GM04504 (cell line): ENCODE data around the gene OR6C75.
"Not testable (repeated sequence)": the region's sequence is repeated elsewhere in the genome, so short reads cannot be mapped to it uniquely, and the experiment has no call there.

Source experiments
- DNase-seq: peaks from one replicate; pipeline ENCODE4 v3.0.0-alpha.2; 2012; ENCODE audit warnings: low read depth

OR6C75 gene

GRCh38 chr12:55362675-55363074 is at the start of gene OR6C75:
Gene OR6C75, plus strand, starts transcription at chr12:55362975. Its CDS starts 2,136 bp downstream, at chr12:55365111.
- no peak for DNase-seq

GRCh38 chr12:55314043-55314442 is 48.7 kb upstream of the OR6C75 start, which contains the start of gene OR6C1:
Gene OR6C1, plus strand, starts transcription at chr12:55314343. Its CDS starts 6,257 bp downstream, at chr12:55320600.
- no peak for DNase-seq

- no peak for DNase-seq
Measured at GRCh38 chr12:55320201-55320600, 42.6 kb upstream of the OR6C75 start.

GRCh38 chr12:55325801-55326200 is 37.0 kb upstream of the OR6C75 start:
- DNase-seq = not testable (repeated sequence)

GRCh38 chr12:55330446-55330845 is 32.3 kb upstream of the OR6C75 start, which contains the start of gene OR6C3:
Gene OR6C3, plus strand, starts transcription at chr12:55330746. Its CDS starts 955 bp downstream, at chr12:55331701.
- DNase-seq = no peak

- no peak for DNase-seq
Measured at GRCh38 chr12:55336002-55336401, 26.8 kb upstream of the OR6C75 start.

GRCh38 chr12:55355338-55355737 is 7.4 kb upstream of the OR6C75 start:
- DNase-seq = not testable (repeated sequence)

- DNase-seq = no peak
Measured at GRCh38 chr12:55365086-55365485, 2.3 kb downstream of the OR6C75 start.

- no peak for DNase-seq
Measured at GRCh38 chr12:55372521-55372920, 9.7 kb downstream of the OR6C75 start.

- DNase-seq = no peak
Measured at GRCh38 chr12:55385891-55386290, 23.1 kb downstream of the OR6C75 start.

GRCh38 chr12:55392032-55392795 is 29.4 kb downstream of the OR6C75 start:
- no peak for DNase-seq

- no peak for DNase-seq
Measured at GRCh38 chr12:55396326-55396725, 33.6 kb downstream of the OR6C75 start.

GRCh38 chr12:55400229-55400628 is 37.5 kb downstream of the OR6C75 start, which contains the start of gene OR6C65:
Gene OR6C65, plus strand, starts transcription at chr12:55400529. Its CDS starts 0 bp downstream, at chr12:55400529.
- DNase-seq = no peak

GRCh38 chr12:55407866-55408265 is 45.1 kb downstream of the OR6C75 start:
- no peak for DNase-seq

- not testable (repeated sequence) for DNase-seq
Measured at GRCh38 chr12:55409133-55409532, 46.4 kb downstream of the OR6C75 start.

GRCh38 chr12:55412138-55412537 is 49.4 kb downstream of the OR6C75 start:
- DNase-seq = not testable (repeated sequence)

GRCh38 chr12:55413498-55414388 is 51.0 kb downstream of the OR6C75 start:
- DNase-seq = not testable (repeated sequence)

- not testable (repeated sequence) for DNase-seq
Measured at GRCh38 chr12:55414396-55414823, 51.6 kb downstream of the OR6C75 start.

- DNase-seq = not testable (repeated sequence)
Measured at GRCh38 chr12:55414889-55415288, 52.1 kb downstream of the OR6C75 start.

GRCh38 chr12:55416961-55417360 is 54.2 kb downstream of the OR6C75 start:
- DNase-seq = no peak
